IMR-90 (cell line): Measurements from ENCODE around the gene SF3B2.

Experiments
- CHD1 ChIP-seq: IDR thresholded peaks from 2 replicates; pipeline ENCODE4 v1.6.1; 2012; ENCODE audit warnings: low read depth, low read length, improper control_type of control experiment
- ELK1 ChIP-seq: fragments of 150-350 bp; IDR thresholded peaks from 2 replicates; pipeline ENCODE4 v1.6.1; 2016; ENCODE audit warnings: low read depth, mild to moderate bottlenecking, low read length, moderate library complexity, borderline replicate concordance
- MAZ ChIP-seq: IDR thresholded peaks from 2 replicates; pipeline ENCODE4 v1.6.1; 2012; ENCODE audit warnings: low read depth, mild to moderate bottlenecking, low read length, improper control_type of control experiment, moderate library complexity, borderline replicate concordance
- POLR2A ChIP-seq: IDR thresholded peaks from 2 replicates; pipeline ENCODE4 v1.6.1; 2012; ENCODE audit warnings: mild to moderate bottlenecking, low read depth, low read length
- RCOR1 ChIP-seq: IDR thresholded peaks from 2 replicates; pipeline ENCODE4 v1.6.1; 2012; ENCODE audit warnings: mild to moderate bottlenecking, low read length, improper control_type of control experiment; ENCODE audit not compliant: insufficient replicate concordance
- RFX5 ChIP-seq: IDR thresholded peaks from 2 replicates; pipeline ENCODE4 v1.8.0; 2012; ENCODE audit warnings: low read depth, mild to moderate bottlenecking, low read length, moderate library complexity
- TF ChIP-seq, protein P1 (sequence below): conservative IDR thresholded peaks from 2 replicates; pipeline ENCODE4 v1.5.1; 2012; ENCODE audit warnings: mild to moderate bottlenecking, low read depth, low read length, improper control_type of control experiment
- TF ChIP-seq, protein P2 (sequence below): fragments of 150-350 bp; IDR thresholded peaks from 2 replicates; pipeline ENCODE4 v1.6.1; 2017; ENCODE audit warnings: mild to moderate bottlenecking, antibody characterized with exemption, low read length, low read depth

DNA sequence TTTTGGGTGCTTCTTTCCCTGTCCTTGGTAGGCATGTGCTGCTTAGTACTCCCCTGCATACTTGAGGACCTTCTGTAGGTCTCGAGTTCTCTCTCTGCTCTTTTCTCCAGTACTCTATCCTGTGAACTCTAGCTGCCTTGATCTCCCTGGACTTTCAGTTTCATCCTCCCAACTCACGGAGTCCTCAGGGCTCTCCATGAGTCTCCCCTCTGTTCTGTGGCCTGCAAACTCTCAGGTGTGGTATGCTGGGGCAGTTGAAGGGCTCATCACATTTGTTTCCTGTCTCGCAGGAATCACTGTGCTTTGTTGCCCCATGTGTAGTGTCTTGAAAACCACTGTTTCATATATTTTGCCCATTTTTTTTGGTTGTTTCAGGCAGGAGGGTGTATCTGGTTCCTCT is 14.6 kb downstream of the SF3B2 start:
- TF ChIP-seq, protein P1, sequence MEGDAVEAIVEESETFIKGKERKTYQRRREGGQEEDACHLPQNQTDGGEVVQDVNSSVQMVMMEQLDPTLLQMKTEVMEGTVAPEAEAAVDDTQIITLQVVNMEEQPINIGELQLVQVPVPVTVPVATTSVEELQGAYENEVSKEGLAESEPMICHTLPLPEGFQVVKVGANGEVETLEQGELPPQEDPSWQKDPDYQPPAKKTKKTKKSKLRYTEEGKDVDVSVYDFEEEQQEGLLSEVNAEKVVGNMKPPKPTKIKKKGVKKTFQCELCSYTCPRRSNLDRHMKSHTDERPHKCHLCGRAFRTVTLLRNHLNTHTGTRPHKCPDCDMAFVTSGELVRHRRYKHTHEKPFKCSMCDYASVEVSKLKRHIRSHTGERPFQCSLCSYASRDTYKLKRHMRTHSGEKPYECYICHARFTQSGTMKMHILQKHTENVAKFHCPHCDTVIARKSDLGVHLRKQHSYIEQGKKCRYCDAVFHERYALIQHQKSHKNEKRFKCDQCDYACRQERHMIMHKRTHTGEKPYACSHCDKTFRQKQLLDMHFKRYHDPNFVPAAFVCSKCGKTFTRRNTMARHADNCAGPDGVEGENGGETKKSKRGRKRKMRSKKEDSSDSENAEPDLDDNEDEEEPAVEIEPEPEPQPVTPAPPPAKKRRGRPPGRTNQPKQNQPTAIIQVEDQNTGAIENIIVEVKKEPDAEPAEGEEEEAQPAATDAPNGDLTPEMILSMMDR: no peak
- TF ChIP-seq ELK1 (no peak), POLR2A (no peak), MAZ (no peak), RCOR1 (no peak), RFX5 (no peak), CHD1 (no peak)
- TF ChIP-seq, protein P2, sequence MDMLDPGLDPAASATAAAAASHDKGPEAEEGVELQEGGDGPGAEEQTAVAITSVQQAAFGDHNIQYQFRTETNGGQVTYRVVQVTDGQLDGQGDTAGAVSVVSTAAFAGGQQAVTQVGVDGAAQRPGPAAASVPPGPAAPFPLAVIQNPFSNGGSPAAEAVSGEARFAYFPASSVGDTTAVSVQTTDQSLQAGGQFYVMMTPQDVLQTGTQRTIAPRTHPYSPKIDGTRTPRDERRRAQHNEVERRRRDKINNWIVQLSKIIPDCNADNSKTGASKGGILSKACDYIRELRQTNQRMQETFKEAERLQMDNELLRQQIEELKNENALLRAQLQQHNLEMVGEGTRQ: no peak
